MM.1S (cell line): ENCODE data around the gene FAM72C.
"Not testable (repeated sequence)": the region's sequence is repeated elsewhere in the genome, so short reads cannot be mapped to it uniquely, and the experiment has no call there.

Experiments used
- EZH2 ChIP-seq: fragments of 300-600 bp; sonication (generic); optimal IDR thresholded peaks from 2 replicates; pipeline ENCODE3; 2017; ENCODE audit warnings: low read depth, mild to moderate bottlenecking, antibody characterized with exemption, low read length, mixed read lengths
- TF ChIP-seq, protein P1 (sequence below): fragments of 300-600 bp; sonication (generic); IDR thresholded peaks from 2 replicates; pipeline ENCODE4 v1.5.1; 2016; ENCODE audit warnings: antibody characterized with exemption, low read length, mixed read lengths

DNA sequence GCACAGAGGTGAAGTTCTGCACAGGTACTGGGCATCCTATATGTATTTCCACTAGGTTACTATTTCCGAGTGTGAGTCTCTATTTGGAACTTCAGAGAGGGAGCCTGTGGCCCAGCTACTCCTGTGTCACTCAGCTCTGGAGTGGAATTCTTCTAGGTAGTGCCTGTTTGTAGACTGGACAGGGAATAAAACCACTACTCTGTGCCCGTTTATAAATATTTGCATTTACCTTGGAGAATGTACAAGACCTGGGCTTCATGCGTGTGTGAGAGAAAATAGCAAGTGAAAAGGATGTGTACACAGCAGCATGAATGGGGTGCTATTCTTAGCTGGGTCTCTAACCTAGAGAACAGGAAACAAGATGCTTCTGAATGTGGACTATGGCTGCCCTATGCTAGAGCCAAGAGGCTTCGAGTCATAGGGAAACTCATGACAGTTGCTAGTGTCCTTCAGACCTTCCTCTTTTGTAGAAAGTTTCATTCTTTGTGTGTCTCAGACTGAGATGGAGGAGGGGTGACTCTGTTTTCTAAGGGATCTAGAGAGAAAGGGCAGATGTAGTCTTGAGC, 40.5 kb upstream of the FAM72C start:
- TF ChIP-seq, protein P1, sequence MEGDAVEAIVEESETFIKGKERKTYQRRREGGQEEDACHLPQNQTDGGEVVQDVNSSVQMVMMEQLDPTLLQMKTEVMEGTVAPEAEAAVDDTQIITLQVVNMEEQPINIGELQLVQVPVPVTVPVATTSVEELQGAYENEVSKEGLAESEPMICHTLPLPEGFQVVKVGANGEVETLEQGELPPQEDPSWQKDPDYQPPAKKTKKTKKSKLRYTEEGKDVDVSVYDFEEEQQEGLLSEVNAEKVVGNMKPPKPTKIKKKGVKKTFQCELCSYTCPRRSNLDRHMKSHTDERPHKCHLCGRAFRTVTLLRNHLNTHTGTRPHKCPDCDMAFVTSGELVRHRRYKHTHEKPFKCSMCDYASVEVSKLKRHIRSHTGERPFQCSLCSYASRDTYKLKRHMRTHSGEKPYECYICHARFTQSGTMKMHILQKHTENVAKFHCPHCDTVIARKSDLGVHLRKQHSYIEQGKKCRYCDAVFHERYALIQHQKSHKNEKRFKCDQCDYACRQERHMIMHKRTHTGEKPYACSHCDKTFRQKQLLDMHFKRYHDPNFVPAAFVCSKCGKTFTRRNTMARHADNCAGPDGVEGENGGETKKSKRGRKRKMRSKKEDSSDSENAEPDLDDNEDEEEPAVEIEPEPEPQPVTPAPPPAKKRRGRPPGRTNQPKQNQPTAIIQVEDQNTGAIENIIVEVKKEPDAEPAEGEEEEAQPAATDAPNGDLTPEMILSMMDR, result not testable (repeated sequence)
- not testable (repeated sequence) for TF ChIP-seq EZH2
